OCI-LY7 (cell line): ENCODE results near the gene TSPAN9. TPM values are rescaled to one million over a fixed set of nuclear protein-coding genes. Genes with fewer than 3 reads are reported as not detected.

ENCODE experiments used
- BruUV-seq: library from RNA; stranded (reverse); fragments of 400-500 nt; replicated peaks from 2 replicates; lab custom pipeline; 2021; lab: Mats Ljungman, UMichigan
- CTCF ChIA-PET: fragments of 300-600 bp; sonication (Branson Sonifier 250); formaldehyde crosslinking; loops from one replicate; lab custom pipeline; 2022; ENCODE audit warnings: antibody characterized with exemption; ENCODE audit not compliant: unreplicated experiment; lab: Charles Lee
- POLR2A ChIA-PET: fragments of 300-600 bp; sonication (Branson Sonifier 250); formaldehyde crosslinking; loops from one replicate; lab custom pipeline; 2022; ENCODE audit warnings: antibody characterized with exemption; lab: Charles Lee
- DNase-seq: peaks from one replicate; pipeline ENCODE4 v3.0.0-alpha.2; 2015; ENCODE audit warnings: low spot score
- H2AFZ ChIP-seq: fragments of 200-600 bp; sonication (generic), shearing (Covaris generic); 2 replicates; pipeline ENCODE4 v1.6.1; 2014; ENCODE audit warnings: mild to moderate bottlenecking, antibody characterized with exemption, low read length, moderate library complexity
- H3K27ac ChIP-seq: fragments of 200-600 bp; sonication (generic); 2 replicates; pipeline ENCODE4 v1.5.1; 2014; ENCODE audit warnings: mixed run types, low read depth, mild to moderate bottlenecking, moderate library complexity, low read length, inconsistent platforms; ENCODE audit not compliant: poor library complexity, severe bottlenecking
- H3K36me3 ChIP-seq: fragments of 200-600 bp; sonication (generic); 2 replicates; pipeline ENCODE4 v1.6.1; 2014; ENCODE audit warnings: mild to moderate bottlenecking, antibody characterized with exemption, low read length, moderate library complexity, mixed read lengths; ENCODE audit not compliant: insufficient read depth
- H3K4me1 ChIP-seq: fragments of 200-600 bp; sonication (generic); 2 replicates; pipeline ENCODE4 v1.5.1; 2014; ENCODE audit warnings: mild to moderate bottlenecking, low read length; ENCODE audit not compliant: insufficient read depth, poor library complexity, severe bottlenecking
- H3K4me2 ChIP-seq: fragments of 200-600 bp; sonication (generic); 2 replicates; pipeline ENCODE4 v1.6.1; 2014; ENCODE audit warnings: mild to moderate bottlenecking, low read length
- H3K4me3 ChIP-seq: fragments of 200-600 bp; sonication (generic); 2 replicates; pipeline ENCODE4 v1.5.1; 2014; ENCODE audit warnings: mild to moderate bottlenecking, low read depth, low read length; ENCODE audit not compliant: poor library complexity, severe bottlenecking
- H3K79me2 ChIP-seq: fragments of 200-600 bp; sonication (generic); 2 replicates; pipeline ENCODE4 v1.6.1; 2016; ENCODE audit warnings: low read depth, mild to moderate bottlenecking, low read length, moderate library complexity, mixed read lengths; ENCODE audit not compliant: insufficient read depth
- H3K9me2 ChIP-seq: fragments of 200-600 bp; sonication (generic); 2 replicates; pipeline ENCODE4 v1.6.1; 2016; ENCODE audit warnings: mild to moderate bottlenecking, low read length, mixed read lengths; ENCODE audit not compliant: insufficient read depth
- H3K9me3 ChIP-seq: fragments of 200-600 bp; sonication (generic); 2 replicates; pipeline ENCODE4 v1.6.1; 2014; ENCODE audit warnings: mild to moderate bottlenecking, mixed run types, low read length, mixed read lengths
- H4K20me1 ChIP-seq: fragments of 200-600 bp; sonication (generic); 2 replicates; pipeline ENCODE4 v1.6.1; 2014; ENCODE audit warnings: mild to moderate bottlenecking, antibody characterized with exemption, low read length, moderate library complexity, mixed read lengths; ENCODE audit not compliant: insufficient read depth
- CTCF ChIP-seq: fragments of 200-600 bp; sonication (generic); conservative IDR thresholded peaks from 2 replicates; pipeline ENCODE4 v1.5.1; 2014; ENCODE audit warnings: mild to moderate bottlenecking, antibody characterized with exemption, low read length, moderate library complexity, mixed read lengths
- EZH2phosphoT487 ChIP-seq: fragments of 200-600 bp; sonication (generic); IDR thresholded peaks from 2 replicates; pipeline ENCODE4 v1.6.1; 2018; ENCODE audit warnings: low read depth, borderline replicate concordance, mild to moderate bottlenecking, mixed run types, antibody characterized with exemption, low read length, moderate library complexity, mixed read lengths
- intact Hi-C: fragments of 100-400 bp; cut with micrococcal nuclease; formaldehyde crosslinking; loops from one replicate; pipeline ENCODE4 v1.10.0; 2022; ENCODE audit not compliant: unreplicated experiment
- total RNA-seq, 2 experiments: library from RNA; depleted of rRNA in 1 of 2; stranded (reverse); fragments of >200 nt in 1 of 2; shearing (Covaris generic) in 1 of 2; gene quantifications; 2 replicates each; pipeline ENCODE4 v1.2.3, GENCODE V29; 2014 to 2022

TSPAN9 gene
- total RNA-seq, 2 experiments from 2014 or later: 0.50 to 0.74 TPM

GRCh38 chr12:3138941-3139511, 61.8 kb downstream of the TSPAN9 start:
- no peaks in the 10 kb centered on the region for H3K9me3 ChIP-seq
- BruUV-seq: no TSS peak
- H3K36me3 ChIP-seq: no peaks in the 10 kb centered on the region
- no peaks in the 10 kb centered on the region for H3K4me1 ChIP-seq
- peaks cover 4% of the 10 kb centered on the region; the same call in 1 of the 2 replicates for H4K20me1 ChIP-seq
- TF ChIP-seq EZH2phosphoT487 (no peak), CTCF (no peak)
- no peak overlapping the region for H2AFZ ChIP-seq
- intact Hi-C loops: no loop called here
- no peaks in the 10 kb centered on the region for H3K79me2 ChIP-seq
- no peaks in the 10 kb centered on the region for H3K9me2 ChIP-seq
- CTCF ChIA-PET: no interaction called here
- H3K27ac ChIP-seq: no peak overlapping the region
- no peak for DNase-seq
- POLR2A ChIA-PET: no interaction called here
- H3K4me2 ChIP-seq: no peak overlapping the region
- no peak overlapping the region for H3K4me3 ChIP-seq

- Histone ChIP-seq H3K27ac (no peak overlapping the region), H3K9me2 (no peaks in the 10 kb centered on the region), H4K20me1 (peaks cover 4% of the 10 kb centered on the region; the same call in 1 of the 2 replicates), H3K4me2 (no peak overlapping the region), H3K4me3 (no peak overlapping the region), H3K79me2 (no peaks in the 10 kb centered on the region), H3K36me3 (no peaks in the 10 kb centered on the region), H2AFZ (no peak overlapping the region), H3K4me1 (no peaks in the 10 kb centered on the region), H3K9me3 (no peaks in the 10 kb centered on the region)
- intact Hi-C loops: no loop called here
- no TSS peak for BruUV-seq
- CTCF ChIA-PET: no interaction called here
- no peak for DNase-seq
- POLR2A ChIA-PET: no interaction called here
- TF ChIP-seq EZH2phosphoT487 (no peak), CTCF (no peak)
Observed at GRCh38 chr12:3139760-3140159, 62.6 kb downstream of the TSPAN9 start.

- Histone ChIP-seq H3K9me2 (no peaks in the 10 kb centered on the region), H3K4me1 (no peaks in the 10 kb centered on the region), H3K9me3 (no peaks in the 10 kb centered on the region), H3K4me3 (no peak overlapping the region), H4K20me1 (peaks cover 4% of the 10 kb centered on the region; the same call in 1 of the 2 replicates), H3K79me2 (no peaks in the 10 kb centered on the region), H3K4me2 (no peak overlapping the region), H3K27ac (no peak overlapping the region), H3K36me3 (no peaks in the 10 kb centered on the region), H2AFZ (no peak overlapping the region)
- no TSS peak for BruUV-seq
- TF ChIP-seq EZH2phosphoT487 (no peak), CTCF (no peak)
- ChIA-PET CTCF (interaction anchor here (0.5 kb wide), 1 partner anchor 34 kb away, joined by 4 read pairs; no protein-coding TSS in a partner anchor), POLR2A (no interaction called here)
- intact Hi-C loops: no loop called here
- DNase-seq: no peak
Observed at GRCh38 chr12:3140284-3140683, 63.1 kb downstream of the TSPAN9 start.
